HepG2 (cell line): ENCODE measurements around the gene SAMD4A. TPM values are rescaled to one million over a fixed set of nuclear protein-coding genes. Genes with fewer than 3 reads are reported as not detected.

Experiments
- ATAC-seq: fragments of 200-7000 bp; cut with Tn5 transposase; 3 replicates; pipeline ENCODE4 v1.9.1; 2020; ENCODE audit warnings: mild to moderate bottlenecking, moderate library complexity
- BruUV-seq: library from RNA; stranded (reverse); fragments of 400-500 nt; replicated peaks from 2 replicates; lab custom pipeline; 2021; lab: Mats Ljungman, UMichigan
- CTCF ChIA-PET: fragments of 300-600 bp; formaldehyde crosslinking; extraction: SDS; loops from one replicate; lab custom pipeline; 2021; ENCODE audit warnings: low total read pairs, inconsistent platforms, low intra/inter-chr PET ratio; lab: Yijun Ruan, JAX
- POLR2A ChIA-PET: fragments of 350-600 bp; sonication (Branson Sonifier 250); formaldehyde crosslinking; loops from one replicate; lab custom pipeline; 2020; ENCODE audit warnings: antibody characterized with exemption, inconsistent platforms; lab: Yijun Ruan, JAX
- DNase-seq: peaks from one replicate; pipeline ENCODE4 v3.0.0-alpha.2; 2015; ENCODE audit warnings: low spot score
- FAIRE-seq: peaks from 3 replicates; lab custom pipeline; 2011; peaks lifted over from hg19 to GRCh38; lab: Jason Lieb, UNC
- H2AFZ ChIP-seq: one replicate; pipeline ENCODE4 v1.6.1; 2011; ENCODE audit warnings: low read length, inconsistent platforms
- H3K27ac ChIP-seq: fragments of 300-600 bp; 3 replicates; pipeline ENCODE4 v1.8.0; 2011; ENCODE audit warnings: mixed run types, mild to moderate bottlenecking, mixed read lengths, low read length, inconsistent platforms; ENCODE audit not compliant: insufficient read depth; ENCODE audit errors: extremely low read length
- H3K27me3 ChIP-seq, 2 experiments: fragments of 200-600 bp in 1 of 2; 2 replicates in 1 of 2; 3 replicates in 1 of 2; pipeline versions ENCODE4 v1.6.0 to v1.8.0; 2011; ENCODE audit warnings: low read length in 2 of 2, mild to moderate bottlenecking in 2 of 2, moderate library complexity in 2 of 2, inconsistent platforms in 1 of 2; ENCODE audit not compliant: insufficient read depth in 2 of 2, control insufficient read depth in 1 of 2
- H3K36me3 ChIP-seq, 2 experiments: fragments of 200-600 bp in 1 of 2; replicated peaks in 1 of 2; 2 replicates in 1 of 2; 3 replicates in 1 of 2; pipeline versions ENCODE4 v1.5.1 to v1.8.0; 2011; ENCODE audit warnings: low read length in 2 of 2, inconsistent platforms in 1 of 2; ENCODE audit not compliant: insufficient read depth in 2 of 2, control insufficient read depth in 1 of 2
- H3K4me1 ChIP-seq: 2 replicates; pipeline ENCODE4 v1.5.1; 2012; ENCODE audit warnings: low read length, inconsistent platforms; ENCODE audit not compliant: insufficient read depth
- H3K4me2 ChIP-seq: 2 replicates; pipeline ENCODE4 v1.6.0; 2011; ENCODE audit warnings: low read depth, low read length, inconsistent platforms
- H3K4me3 ChIP-seq, 3 experiments: fragments of 200-600 bp in 1 of 3; sonication (generic), shearing (Covaris generic) in 1 of 3; replicated peaks in 1 of 3; 2 replicates each; pipeline ENCODE4 v1.5.1; 2011 to 2016; ENCODE audit warnings: low read length in 3 of 3, inconsistent platforms in 2 of 3, low read depth in 2 of 3, mild to moderate bottlenecking in 2 of 3, control low read depth in 1 of 3, mixed read lengths in 1 of 3; ENCODE audit not compliant: insufficient read depth in 1 of 3
- H3K79me2 ChIP-seq: one replicate; pipeline ENCODE4 v1.6.1; 2011; ENCODE audit warnings: low read length, inconsistent platforms; ENCODE audit not compliant: insufficient read depth
- H3K9ac ChIP-seq: 2 replicates; pipeline ENCODE4 v1.6.0; 2011; ENCODE audit warnings: mild to moderate bottlenecking, low read depth, low read length, inconsistent platforms; ENCODE audit not compliant: insufficient read depth
- H3K9me3 ChIP-seq: 2 replicates; pipeline ENCODE4 v1.5.1; 2012; ENCODE audit warnings: mild to moderate bottlenecking, low read length
- H4K20me1 ChIP-seq: 2 replicates; pipeline ENCODE4 v1.6.0; 2011; ENCODE audit warnings: inconsistent platforms, mild to moderate bottlenecking, low read length, moderate library complexity; ENCODE audit not compliant: insufficient read depth
- ARNTL ChIP-seq: sonication (generic); formaldehyde crosslinking; IDR thresholded peaks from 2 replicates; pipeline ENCODE4 v1.4.0; 2020; ENCODE audit warnings: mild to moderate bottlenecking, missing genetic modification reagents
- DDIT3 ChIP-seq: sonication (generic); formaldehyde crosslinking; IDR thresholded peaks from 2 replicates; pipeline ENCODE4 v1.4.0; 2020; ENCODE audit warnings: mild to moderate bottlenecking, missing genetic modification reagents
- HNF4A ChIP-seq: sonication (generic); formaldehyde crosslinking; IDR thresholded peaks from 2 replicates; pipeline ENCODE4 v1.4.0; 2020; ENCODE audit warnings: missing genetic modification reagents
- KDM2A ChIP-seq: sonication (generic); formaldehyde crosslinking; IDR thresholded peaks from 2 replicates; pipeline ENCODE4 v1.4.0; 2020; ENCODE audit warnings: low read depth, missing genetic modification reagents, borderline replicate concordance
- MTF2 ChIP-seq: sonication (generic); formaldehyde crosslinking; IDR thresholded peaks from 2 replicates; pipeline ENCODE4 v1.5.0; 2020; ENCODE audit warnings: missing genetic modification reagents, borderline replicate concordance
- NFRKB ChIP-seq: fragments of 450-650 bp; IDR thresholded peaks from 2 replicates; pipeline ENCODE4 v1.6.1; 2017
- PAF1 ChIP-seq: IDR thresholded peaks from 2 replicates; pipeline ENCODE4 v1.6.1; 2016; ENCODE audit warnings: missing genetic modification reagents, missing compliant biosample characterization
- ZFP41 ChIP-seq: sonication (generic); formaldehyde crosslinking; IDR thresholded peaks from 2 replicates; pipeline ENCODE4 v1.4.0; 2020; ENCODE audit warnings: mild to moderate bottlenecking, missing genetic modification reagents, borderline replicate concordance
- ZNF12 ChIP-seq: sonication (generic); formaldehyde crosslinking; IDR thresholded peaks from 2 replicates; pipeline ENCODE4 v1.5.0; 2020; ENCODE audit warnings: missing genetic modification reagents
- ZNF691 ChIP-seq: sonication (generic); formaldehyde crosslinking; IDR thresholded peaks from 2 replicates; pipeline ENCODE4 v1.4.0; 2020; ENCODE audit warnings: missing genetic modification reagents, low read depth, mild to moderate bottlenecking, borderline replicate concordance
- ZNF83 ChIP-seq: sonication (generic); formaldehyde crosslinking; IDR thresholded peaks from 2 replicates; pipeline ENCODE4 v1.4.0; 2020; ENCODE audit warnings: missing genetic modification reagents, mild to moderate bottlenecking, borderline replicate concordance
- ZNF891 ChIP-seq: sonication (generic); formaldehyde crosslinking; IDR thresholded peaks from 2 replicates; pipeline ENCODE4 v1.5.0; 2020; ENCODE audit warnings: mild to moderate bottlenecking, missing genetic modification reagents
- WGBS: methylation state at CpG from one replicate; pipeline ENCODE4 v1.1.6; 2017; ENCODE audit warnings: low lambda C conversion rate; 5-methylcytosine and 5-hydroxymethylcytosine counted together
- in situ Hi-C: cut with HindIII; loops from 2 replicates; pipeline ENCODE4 v1.10.0; 2017; ENCODE audit warnings: low pct_unique_long_range_greater_than_20kb; ENCODE audit not compliant: extremely low pct_ligation_motif_present
- intact Hi-C: fragments of 100-400 bp; cut with micrococcal nuclease; formaldehyde crosslinking; loops from one replicate; pipeline ENCODE4 v1.10.0; 2022; ENCODE audit not compliant: unreplicated experiment
- polyA plus RNA-seq, 8 experiments: library from polyadenylated mRNA; depleted of rRNA in 3 of 8; stranded (reverse) in 7 of 8; unstranded in 1 of 8; fragments of >200 nt; fragmentation: Illumina TruSeq in 4 of 8; extraction: Trizol in 4 of 8; gene quantifications; 2 replicates each; pipeline versions ENCODE4 v1.2.1 to v1.2.3, GENCODE V29; 2011 to 2016; ENCODE audit warnings: low read depth in 4 of 8, missing spikeins in 1 of 8, mixed read lengths in 1 of 8; ENCODE audit not compliant: insufficient read depth in 1 of 8
- total RNA-seq, 5 experiments: library from RNA; depleted of rRNA; stranded (reverse); fragments of >200 nt; fragmentation: Illumina TruSeq; extraction: Trizol; gene quantifications; 2 replicates each; pipeline ENCODE4 v1.2.3, GENCODE V29; 2016; ENCODE audit warnings: low read depth in 1 of 5
- TF ChIP-seq, protein P1 (sequence below): sonication (generic); formaldehyde crosslinking; IDR thresholded peaks from 2 replicates; pipeline ENCODE4 v1.5.1; 2020; ENCODE audit warnings: mild to moderate bottlenecking, missing genetic modification reagents, borderline replicate concordance
- TF ChIP-seq, protein P2 (sequence below): sonication (generic); formaldehyde crosslinking; IDR thresholded peaks from 2 replicates; pipeline ENCODE4 v1.5.0; 2020; ENCODE audit warnings: mild to moderate bottlenecking, missing genetic modification reagents
- TF ChIP-seq, protein P3 (sequence below): sonication (generic); formaldehyde crosslinking; IDR thresholded peaks from 2 replicates; pipeline ENCODE4 v1.4.0; 2020; ENCODE audit warnings: missing genetic modification reagents
- TF ChIP-seq, protein P4 (sequence below): sonication (generic); formaldehyde crosslinking; IDR thresholded peaks from 2 replicates; pipeline ENCODE4 v1.8.0; 2022; ENCODE audit warnings: missing genetic modification reagents, mild to moderate bottlenecking, inconsistent platforms, borderline replicate concordance

Gene SAMD4A
- total and polyA plus RNA-seq, 2 of the 13 experiments (the other 11 are each of a cell fraction or from before 2014, with no cell fraction given): 11.8 to 13.0 TPM

DNA sequence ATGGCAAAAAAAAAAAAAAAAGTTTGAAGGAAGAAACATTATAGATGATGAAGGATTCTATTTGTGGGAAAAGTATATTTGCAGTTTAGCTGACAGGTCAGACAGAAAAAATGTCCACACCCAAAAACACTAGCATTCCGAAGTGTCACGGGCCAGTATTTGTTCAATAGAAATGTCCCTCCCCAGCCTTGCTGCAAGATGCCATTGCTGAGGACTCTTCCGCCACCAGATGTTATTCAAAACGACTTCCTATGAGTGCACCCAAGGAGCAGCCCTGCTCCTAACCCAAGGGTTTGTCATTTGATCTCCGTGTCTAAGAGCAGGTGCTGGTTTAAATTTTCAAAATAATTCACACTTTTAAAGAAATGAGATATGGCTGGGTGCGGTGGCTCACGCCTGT, 172.6 kb downstream of the SAMD4A start:
- no peak for ATAC-seq
- FAIRE-seq: no peak
- intact Hi-C loops: no loop called here

More for the DNA sequence above, 172.6 kb downstream of the SAMD4A start:
- Histone ChIP-seq H4K20me1 (no peaks in the 10 kb centered on the region; the same call in none of the 2 replicates), H3K79me2 (no peaks in the 10 kb centered on the region), H3K4me1 (peaks cover 17% of the 10 kb centered on the region), H3K4me3 (no peak overlapping the region), H3K9me3 (no peaks in the 10 kb centered on the region), H3K27me3 (no peaks in the 10 kb centered on the region), H2AFZ (no peak overlapping the region), H3K9ac (no peak overlapping the region), H3K36me3 (peaks cover 20 to 50% of the 10 kb centered on the region in 2 experiments), H3K27ac (no peak overlapping the region), H3K4me2 (no peak overlapping the region)
- BruUV-seq: no TSS peak
- in situ Hi-C loops: no loop called here
- 96% methylated on average over 7 of the region's 7 CpGs for WGBS
- TF ChIP-seq, protein P1, sequence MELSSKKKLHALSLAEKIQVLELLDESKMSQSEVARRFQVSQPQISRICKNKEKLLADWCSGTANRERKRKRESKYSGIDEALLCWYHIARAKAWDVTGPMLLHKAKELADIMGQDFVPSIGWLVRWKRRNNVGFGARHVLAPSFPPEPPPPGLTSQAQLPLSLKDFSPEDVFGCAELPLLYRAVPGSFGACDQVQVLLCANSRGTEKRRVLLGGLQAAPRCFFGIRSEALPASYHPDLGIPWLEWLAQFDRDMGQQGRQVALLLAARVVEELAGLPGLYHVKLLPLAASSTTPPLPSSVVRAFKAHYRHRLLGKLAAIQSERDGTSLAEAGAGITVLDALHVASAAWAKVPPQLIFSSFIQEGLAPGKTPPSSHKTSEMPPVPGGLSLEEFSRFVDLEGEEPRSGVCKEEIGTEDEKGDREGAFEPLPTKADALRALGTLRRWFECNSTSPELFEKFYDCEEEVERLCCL (CRISPR knock-in tag): no peak
- TF ChIP-seq DDIT3 (CRISPR knock-in tag) (no peak), ZNF83 (CRISPR knock-in tag) (no peak), PAF1 (CRISPR knock-in tag) (no peak), MTF2 (CRISPR knock-in tag) (no peak), NFRKB (no peak), ZFP41 (CRISPR knock-in tag) (no peak), HNF4A (CRISPR knock-in tag) (no peak), KDM2A (CRISPR knock-in tag) (no peak), ZNF12 (CRISPR knock-in tag) (no peak), ZNF891 (CRISPR knock-in tag) (no peak), ARNTL (CRISPR knock-in tag) (no peak), ZNF691 (CRISPR knock-in tag) (no peak)
- TF ChIP-seq, protein P2, sequence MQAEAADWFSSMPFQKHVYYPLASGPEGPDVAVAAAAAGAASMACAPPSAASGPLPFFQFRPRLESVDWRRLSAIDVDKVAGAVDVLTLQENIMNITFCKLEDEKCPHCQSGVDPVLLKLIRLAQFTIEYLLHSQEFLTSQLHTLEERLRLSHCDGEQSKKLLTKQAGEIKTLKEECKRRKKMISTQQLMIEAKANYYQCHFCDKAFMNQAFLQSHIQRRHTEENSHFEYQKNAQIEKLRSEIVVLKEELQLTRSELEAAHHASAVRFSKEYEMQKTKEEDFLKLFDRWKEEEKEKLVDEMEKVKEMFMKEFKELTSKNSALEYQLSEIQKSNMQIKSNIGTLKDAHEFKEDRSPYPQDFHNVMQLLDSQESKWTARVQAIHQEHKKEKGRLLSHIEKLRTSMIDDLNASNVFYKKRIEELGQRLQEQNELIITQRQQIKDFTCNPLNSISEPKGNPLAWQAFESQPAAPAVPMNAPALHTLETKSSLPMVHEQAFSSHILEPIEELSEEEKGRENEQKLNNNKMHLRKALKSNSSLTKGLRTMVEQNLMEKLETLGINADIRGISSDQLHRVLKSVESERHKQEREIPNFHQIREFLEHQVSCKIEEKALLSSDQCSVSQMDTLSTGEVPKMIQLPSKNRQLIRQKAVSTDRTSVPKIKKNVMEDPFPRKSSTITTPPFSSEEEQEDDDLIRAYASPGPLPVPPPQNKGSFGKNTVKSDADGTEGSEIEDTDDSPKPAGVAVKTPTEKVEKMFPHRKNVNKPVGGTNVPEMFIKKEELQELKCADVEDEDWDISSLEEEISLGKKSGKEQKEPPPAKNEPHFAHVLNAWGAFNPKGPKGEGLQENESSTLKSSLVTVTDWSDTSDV: no peak
- TF ChIP-seq, protein P3, sequence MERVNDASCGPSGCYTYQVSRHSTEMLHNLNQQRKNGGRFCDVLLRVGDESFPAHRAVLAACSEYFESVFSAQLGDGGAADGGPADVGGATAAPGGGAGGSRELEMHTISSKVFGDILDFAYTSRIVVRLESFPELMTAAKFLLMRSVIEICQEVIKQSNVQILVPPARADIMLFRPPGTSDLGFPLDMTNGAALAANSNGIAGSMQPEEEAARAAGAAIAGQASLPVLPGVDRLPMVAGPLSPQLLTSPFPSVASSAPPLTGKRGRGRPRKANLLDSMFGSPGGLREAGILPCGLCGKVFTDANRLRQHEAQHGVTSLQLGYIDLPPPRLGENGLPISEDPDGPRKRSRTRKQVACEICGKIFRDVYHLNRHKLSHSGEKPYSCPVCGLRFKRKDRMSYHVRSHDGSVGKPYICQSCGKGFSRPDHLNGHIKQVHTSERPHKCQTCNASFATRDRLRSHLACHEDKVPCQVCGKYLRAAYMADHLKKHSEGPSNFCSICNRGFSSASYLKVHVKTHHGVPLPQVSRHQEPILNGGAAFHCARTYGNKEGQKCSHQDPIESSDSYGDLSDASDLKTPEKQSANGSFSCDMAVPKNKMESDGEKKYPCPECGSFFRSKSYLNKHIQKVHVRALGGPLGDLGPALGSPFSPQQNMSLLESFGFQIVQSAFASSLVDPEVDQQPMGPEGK (CRISPR knock-in tag): no peak
- TF ChIP-seq, protein P4, sequence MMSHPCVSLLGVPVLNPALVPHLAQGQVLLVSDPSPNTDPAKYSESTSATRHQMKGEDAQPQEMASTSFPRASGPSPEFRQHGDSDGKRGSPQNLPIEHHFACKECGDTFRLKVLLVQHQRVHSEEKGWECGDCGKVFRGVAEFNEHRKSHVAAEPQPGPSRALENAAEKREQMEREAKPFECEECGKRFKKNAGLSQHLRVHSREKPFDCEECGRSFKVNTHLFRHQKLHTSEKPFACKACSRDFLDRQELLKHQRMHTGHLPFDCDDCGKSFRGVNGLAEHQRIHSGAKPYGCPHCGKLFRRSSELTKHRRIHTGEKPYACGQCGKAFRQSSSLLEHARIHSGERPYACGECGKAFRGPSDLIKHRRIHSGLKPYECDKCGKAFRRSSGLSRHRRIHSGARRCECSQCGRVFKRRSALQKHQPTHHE: no peak
- POLR2A ChIA-PET: no interaction called here
- CTCF ChIA-PET: no interaction called here
- DNase-seq: no peak
